Vagina (tissue), 1 donor: Measurements from ENCODE around the gene CABP1. TPM values are rescaled to one million over a fixed set of nuclear protein-coding genes. Genes with fewer than 3 reads are reported as not detected.

Source experiments
- total RNA-seq: library from RNA; depleted of rRNA; stranded (reverse); fragments of >200 nt; gene quantifications from one replicate; pipeline ENCODE4 v1.2.3, GENCODE V29; 2016

CABP1 gene
- total RNA-seq, 1 donor from 2014 or later: 0.49 TPM

Other genes starting within 250 kb of the CABP1 start
- gene COX6A1, start 202.5 kb upstream of the CABP1 start, total RNA-seq: 928 TPM
- gene TRIAP1, start 194.2 kb upstream of the CABP1 start, total RNA-seq: 3.9 TPM
- gene GATC, start 194.2 kb upstream of the CABP1 start, total RNA-seq: 15.5 TPM
- gene SRSF9, start 170.9 kb upstream of the CABP1 start, total RNA-seq: 105 TPM
- gene DYNLL1, start 144.5 kb upstream of the CABP1 start, total RNA-seq: 318 TPM
- gene COQ5, start 111.5 kb upstream of the CABP1 start, total RNA-seq: 18.4 TPM
- 161 TPM for gene RNF10, start 106.3 kb upstream of the CABP1 start, total RNA-seq
- 35.6 TPM for gene POP5, start 59.2 kb upstream of the CABP1 start, total RNA-seq
- gene MLEC, start 46.5 kb downstream of the CABP1 start, total RNA-seq: 33.1 TPM
- gene UNC119B, start 69.8 kb downstream of the CABP1 start, total RNA-seq: 16.0 TPM
- gene ACADS, start 85.2 kb downstream of the CABP1 start, total RNA-seq: 21.4 TPM